GM20000 (cell line): ENCODE results near the gene BTRC.

Source experiments
- DNase-seq: peaks from one replicate; pipeline ENCODE4 v3.0.0; 2012; ENCODE audit warnings: low spot score
- TF ChIP-seq, protein P1 (sequence below): IDR thresholded peaks from 2 replicates; pipeline ENCODE4 v1.5.1; 2012; ENCODE audit warnings: mild to moderate bottlenecking, control low read depth; ENCODE audit errors: extremely low read depth, missing control alignments

Gene BTRC

DNA sequence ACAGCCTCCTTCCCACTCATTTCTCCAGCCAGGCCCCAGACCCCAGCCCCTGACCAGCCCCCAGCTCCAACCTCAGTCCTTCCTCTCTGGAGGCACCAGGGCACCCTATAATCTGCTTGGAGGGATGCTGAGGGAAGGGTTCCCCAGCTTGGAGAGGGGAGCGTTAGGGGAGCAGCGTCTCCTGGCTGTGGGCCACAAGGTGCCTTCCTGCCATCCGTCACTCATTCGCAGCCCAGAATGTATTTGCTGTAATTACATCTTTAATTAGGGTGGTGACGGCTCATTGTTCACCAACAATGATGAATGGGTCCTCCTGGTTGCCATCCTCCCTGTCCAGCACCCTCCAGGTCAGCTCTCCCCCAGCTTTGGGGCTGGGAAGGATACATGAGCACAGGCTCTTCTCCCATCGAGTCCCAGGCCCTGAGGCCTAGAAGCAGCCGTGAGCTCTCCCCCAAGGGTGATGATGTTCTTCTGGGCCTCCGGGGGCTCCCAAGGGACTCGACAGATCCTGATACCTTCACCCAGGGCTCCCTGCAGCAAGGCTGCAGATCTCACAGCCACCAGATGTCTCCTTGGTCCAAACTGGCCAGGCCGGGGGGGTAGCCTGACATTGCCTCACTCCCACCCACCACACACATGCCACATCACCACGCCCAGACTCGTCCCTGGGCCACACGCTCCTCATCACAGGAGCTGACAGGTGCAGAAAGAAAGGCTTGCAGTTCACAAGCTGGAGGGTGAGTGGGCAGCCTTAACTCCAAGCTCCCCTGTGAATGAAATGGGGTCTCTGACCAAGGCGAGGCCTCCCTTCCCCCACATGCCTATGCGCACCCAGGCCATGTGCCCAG, 207.3 kb downstream of the BTRC start:
- no peak for DNase-seq
- TF ChIP-seq, protein P1, sequence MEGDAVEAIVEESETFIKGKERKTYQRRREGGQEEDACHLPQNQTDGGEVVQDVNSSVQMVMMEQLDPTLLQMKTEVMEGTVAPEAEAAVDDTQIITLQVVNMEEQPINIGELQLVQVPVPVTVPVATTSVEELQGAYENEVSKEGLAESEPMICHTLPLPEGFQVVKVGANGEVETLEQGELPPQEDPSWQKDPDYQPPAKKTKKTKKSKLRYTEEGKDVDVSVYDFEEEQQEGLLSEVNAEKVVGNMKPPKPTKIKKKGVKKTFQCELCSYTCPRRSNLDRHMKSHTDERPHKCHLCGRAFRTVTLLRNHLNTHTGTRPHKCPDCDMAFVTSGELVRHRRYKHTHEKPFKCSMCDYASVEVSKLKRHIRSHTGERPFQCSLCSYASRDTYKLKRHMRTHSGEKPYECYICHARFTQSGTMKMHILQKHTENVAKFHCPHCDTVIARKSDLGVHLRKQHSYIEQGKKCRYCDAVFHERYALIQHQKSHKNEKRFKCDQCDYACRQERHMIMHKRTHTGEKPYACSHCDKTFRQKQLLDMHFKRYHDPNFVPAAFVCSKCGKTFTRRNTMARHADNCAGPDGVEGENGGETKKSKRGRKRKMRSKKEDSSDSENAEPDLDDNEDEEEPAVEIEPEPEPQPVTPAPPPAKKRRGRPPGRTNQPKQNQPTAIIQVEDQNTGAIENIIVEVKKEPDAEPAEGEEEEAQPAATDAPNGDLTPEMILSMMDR = no peak

DNA sequence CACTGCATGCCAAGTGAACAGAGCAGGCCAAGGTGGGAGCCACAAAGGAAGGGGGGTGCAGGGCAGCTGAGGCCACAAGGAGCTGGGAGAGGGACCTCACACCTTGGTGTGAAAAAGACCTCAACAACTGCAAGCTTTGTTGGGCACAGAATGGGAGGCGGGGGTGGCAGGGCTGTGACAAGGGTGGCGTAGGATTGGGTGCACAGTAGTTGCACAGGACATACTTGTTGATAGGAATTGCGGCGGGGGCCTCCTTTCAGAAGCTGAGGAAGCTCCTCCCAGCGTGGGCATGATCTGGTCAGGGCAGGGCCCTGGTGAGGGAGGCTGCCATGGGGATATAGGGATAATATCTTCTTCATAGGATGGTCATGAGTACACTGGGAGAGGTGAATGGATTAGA, 208.3 kb downstream of the BTRC start:
- TF ChIP-seq, protein P1 = no peak
- no peak for DNase-seq

DNA sequence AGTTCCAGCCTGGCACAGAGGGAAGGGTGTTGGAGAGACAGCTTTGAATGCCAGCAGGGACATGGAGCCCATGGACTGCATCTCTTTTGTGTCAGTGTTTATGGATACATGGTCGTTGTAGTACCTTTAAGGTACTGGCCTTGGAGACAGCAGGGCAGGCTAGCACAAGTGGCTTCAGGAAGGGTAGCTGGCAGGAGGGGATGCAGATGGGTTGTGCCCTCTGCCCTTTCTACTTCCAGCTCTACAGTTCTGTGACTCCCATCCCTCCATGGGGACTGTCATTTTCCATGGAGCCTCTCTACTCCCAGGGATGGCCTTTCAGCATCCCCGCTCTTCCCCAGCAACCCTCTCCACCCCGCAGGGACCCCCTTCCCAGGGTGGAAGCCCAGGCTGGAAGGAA, 209.0 kb downstream of the BTRC start:
- TF ChIP-seq, protein P1 = no peak
- no peak for DNase-seq

DNA sequence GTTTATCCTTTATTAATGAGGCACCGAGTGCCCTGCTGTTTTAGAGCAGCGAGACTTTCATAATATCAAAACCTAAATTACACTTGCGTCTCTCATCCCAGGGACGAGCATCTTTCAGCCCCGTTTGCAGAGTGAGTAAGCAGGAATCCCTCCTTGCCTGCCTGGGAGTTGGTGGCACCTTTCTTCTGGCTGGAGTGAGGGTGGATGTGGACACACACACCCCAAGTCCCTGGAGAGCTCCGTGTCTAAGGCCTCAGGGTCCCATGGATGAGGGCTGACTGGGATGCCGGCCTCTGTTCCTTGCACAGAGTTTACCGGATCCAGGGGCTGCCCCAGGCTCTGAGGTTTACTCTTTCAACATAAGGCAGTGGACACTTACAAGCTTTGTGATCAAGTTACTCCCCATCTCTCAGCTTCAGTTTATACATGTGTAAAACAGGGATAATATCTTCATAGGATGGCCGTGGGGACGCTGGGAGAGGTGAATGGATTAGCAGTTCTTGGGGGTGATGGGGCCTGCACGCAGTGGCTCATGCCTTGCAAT, 209.6 kb downstream of the BTRC start:
- DNase-seq = no peak
- TF ChIP-seq, protein P1 = no peak

DNA sequence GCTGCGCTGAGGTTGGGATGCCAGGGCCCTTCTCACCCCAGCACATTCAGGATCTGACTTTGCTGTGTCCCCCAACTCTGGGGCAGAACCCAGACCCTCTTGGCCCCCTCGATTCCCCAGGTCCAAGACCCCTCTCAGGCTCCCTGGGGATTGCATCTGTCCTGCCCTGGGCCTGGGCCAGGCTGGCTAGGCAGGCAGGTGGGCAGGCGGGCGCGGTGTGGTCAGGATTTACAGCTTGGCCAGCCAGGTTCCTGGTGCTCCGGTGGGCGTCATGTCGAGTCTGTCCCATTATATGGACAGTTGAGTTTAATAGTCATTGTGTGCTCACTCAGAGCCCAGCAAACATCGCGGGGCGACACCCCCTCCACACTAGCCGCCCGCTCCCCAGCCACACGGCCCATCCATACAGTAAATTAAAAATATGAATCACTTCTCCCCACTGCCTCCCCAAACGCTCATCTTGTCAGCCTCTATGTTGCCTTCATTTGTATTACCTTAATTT, 210.6 kb downstream of the BTRC start:
- TF ChIP-seq, protein P1 = no peak
- DNase-seq = no peak

DNA sequence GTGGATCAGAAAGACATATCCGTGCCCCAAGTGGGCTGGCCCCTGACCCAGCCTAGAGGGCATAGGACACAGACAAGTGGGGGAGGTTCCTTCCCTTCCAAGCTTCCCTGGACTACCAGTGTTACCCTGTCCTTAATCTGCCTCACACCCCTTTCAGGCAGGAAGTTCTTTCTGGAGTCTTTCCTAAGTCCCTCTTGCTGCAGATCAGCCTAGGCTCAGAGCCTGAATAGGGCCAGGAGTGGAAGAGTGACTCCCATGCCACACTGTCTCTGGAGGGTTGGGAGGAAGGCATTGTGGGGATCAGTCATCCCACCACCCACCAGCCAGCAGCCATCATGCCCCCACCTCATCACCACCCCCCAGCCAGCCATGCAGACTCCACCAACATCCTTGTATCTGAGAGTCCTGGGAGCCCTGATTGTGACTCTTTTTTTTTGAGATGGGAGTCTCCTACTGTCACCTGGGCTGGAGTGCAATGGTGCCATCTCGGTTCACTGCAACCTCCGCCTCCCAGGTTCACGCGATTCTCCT, 211.5 kb downstream of the BTRC start:
- TF ChIP-seq, protein P1 = no peak
- DNase-seq = no peak

DNA sequence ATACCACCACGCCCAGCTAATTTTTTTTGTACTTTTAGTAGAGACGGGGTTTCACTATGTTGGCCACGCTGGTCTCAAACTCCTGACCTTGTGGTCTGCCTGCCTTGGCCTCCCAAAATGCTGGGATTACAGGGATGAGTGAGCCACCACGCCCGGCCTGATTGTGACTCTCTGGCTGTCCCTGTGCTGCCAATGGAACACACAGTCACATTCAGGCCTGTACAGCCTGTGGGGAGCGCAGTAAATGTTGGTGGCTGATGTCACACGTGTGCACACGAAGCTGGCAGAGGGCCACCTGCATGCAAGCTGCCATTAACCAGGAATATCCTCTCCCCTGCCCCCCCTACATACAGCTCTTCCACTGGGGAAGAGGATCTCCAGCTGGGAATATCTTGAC, 212.0 kb downstream of the BTRC start:
- no peak for DNase-seq

More for the DNA sequence above, 212.0 kb downstream of the BTRC start:
- TF ChIP-seq, protein P1 = no peak
